Measurements from ENCODE around the gene MLPH.

The MLPH gene

GRCh38 chr2:237474442-237474911 lies 12.6 kb upstream of the MLPH start:
- DNase-seq, result peak in 5 of 42 donors; percentile 9 to 12 (median 11)
- intact Hi-C loops (cut with DNase I), result no loop called here

GRCh38 chr2:237474931-237475703 lies 11.9 kb upstream of the MLPH start:
- intact Hi-C loops (cut with DNase I), result no loop called here
- DNase-seq, result peak; percentile 48 to 92 (median 84)

- intact Hi-C loops (cut with DNase I), result no loop called here
- peak in 1 of 42 donors; percentile 5 for DNase-seq
These were observed 11.3 kb upstream of the MLPH start for GRCh38 chr2:237475704-237476141.

GRCh38 chr2:237478095-237478494 lies 9.0 kb upstream of the MLPH start:
- intact Hi-C loops (cut with DNase I), result no loop called here

GRCh38 chr2:237478979-237479378 lies 8.1 kb upstream of the MLPH start:
- no peak for DNase-seq
- intact Hi-C loops (cut with DNase I), result no loop called here

More at GRCh38 chr2:237478095-237478494, 9.0 kb upstream of the MLPH start:
- no peak for DNase-seq

- peak in 2 of 42 donors; percentile 10 to 21 for DNase-seq
- intact Hi-C loops (cut with DNase I), result no loop called here
These were observed 7.3 kb upstream of the MLPH start for GRCh38 chr2:237479747-237480146.

GRCh38 chr2:237480556-237480955 lies 6.5 kb upstream of the MLPH start:
- no peak for DNase-seq
- intact Hi-C loops (cut with DNase I), result no loop called here

- DNase-seq, result no peak
- intact Hi-C loops (cut with DNase I), result no loop called here
These were observed 6.0 kb upstream of the MLPH start for GRCh38 chr2:237480988-237481525.

- intact Hi-C loops (cut with DNase I), result no loop called here
- DNase-seq, result peak in 29 of 42 donors; percentile 19 to 69 (median 37)
These were observed 4.6 kb upstream of the MLPH start for GRCh38 chr2:237482485-237482884.

GRCh38 chr2:237483018-237483731 lies 3.9 kb upstream of the MLPH start:
- intact Hi-C loops (cut with DNase I), result no loop called here
- peak in 2 of 42 donors; percentile 2 to 27 for DNase-seq

- intact Hi-C loops (cut with DNase I), result no loop called here
- DNase-seq, result no peak
These were observed 1.7 kb upstream of the MLPH start for GRCh38 chr2:237485304-237485703.

- intact Hi-C loops (cut with DNase I), result no loop called here
These were observed 1.2 kb upstream of the MLPH start for GRCh38 chr2:237485844-237486243.

GRCh38 chr2:237486334-237486818 lies 675 bp upstream of the MLPH start:
- intact Hi-C loops (cut with DNase I), result no loop called here
- no peak for DNase-seq

More at GRCh38 chr2:237485844-237486243, 1.2 kb upstream of the MLPH start:
- DNase-seq, result no peak

GRCh38 chr2:237487496-237487895 lies 445 bp downstream of the MLPH start:
- intact Hi-C loops (cut with DNase I), result no loop called here
- no peak for DNase-seq

GRCh38 chr2:237488295-237488694 lies 1.2 kb downstream of the MLPH start:
- intact Hi-C loops (cut with DNase I), result no loop called here

GRCh38 chr2:237488901-237489860 lies 2.1 kb downstream of the MLPH start:
- intact Hi-C loops (cut with DNase I), result no loop called here
- DNase-seq, result no peak

More at GRCh38 chr2:237488295-237488694, 1.2 kb downstream of the MLPH start:
- no peak for DNase-seq

- no peak for DNase-seq
- intact Hi-C loops (cut with DNase I), result no loop called here
These were observed 3.1 kb downstream of the MLPH start for GRCh38 chr2:237490009-237490711.

GRCh38 chr2:237490795-237491194 lies 3.7 kb downstream of the MLPH start:
- intact Hi-C loops (cut with DNase I), result no loop called here
- no peak for DNase-seq

Data from head of caudate nucleus (tissue), 42 donors.